ENCODE measurements around the gene ABHD17B.
"Not testable (repeated sequence)": the region's sequence is repeated elsewhere in the genome, so short reads cannot be mapped to it uniquely, and the experiment has no call there.

Gene ABHD17B

GRCh38 chr9:71915495-71915894, 4.5 kb upstream of the ABHD17B start:
- no peak for DNase-seq (ENCODE audit: low read depth in 2 of 2)

DNA sequence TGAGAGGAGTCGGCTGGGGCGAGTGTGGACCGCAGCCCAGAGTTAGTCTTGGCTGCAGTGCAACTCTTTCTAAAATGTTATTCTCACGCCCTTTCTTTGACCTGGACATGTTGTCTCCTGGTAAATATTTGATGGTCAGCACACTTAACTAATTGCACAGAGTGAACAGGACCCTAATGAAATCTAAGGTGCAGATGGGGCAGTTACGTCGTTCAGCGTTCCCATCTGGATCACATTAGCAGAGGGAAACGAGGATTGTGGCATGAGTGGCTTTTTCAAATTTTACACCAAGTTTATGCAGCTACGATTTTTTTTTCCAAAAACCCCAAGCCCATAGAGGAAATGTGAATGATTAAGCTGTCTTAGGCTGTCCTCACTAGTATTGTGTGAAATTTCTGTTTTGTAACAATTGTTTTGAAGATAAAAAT, 929 bp upstream of the ABHD17B start:
- DNase-seq (ENCODE audit: low read depth in 2 of 2), result no peak

GRCh38 chr9:71910650-71911060, 338 bp downstream of the ABHD17B start:
- DNase-seq (ENCODE audit: low read depth in 2 of 2), result no peak

GRCh38 chr9:71909887-71910649, 925 bp downstream of the ABHD17B start:
- peak in 1 of 2 donors; percentile 13 for DNase-seq (ENCODE audit: low read depth in 2 of 2)

DNA sequence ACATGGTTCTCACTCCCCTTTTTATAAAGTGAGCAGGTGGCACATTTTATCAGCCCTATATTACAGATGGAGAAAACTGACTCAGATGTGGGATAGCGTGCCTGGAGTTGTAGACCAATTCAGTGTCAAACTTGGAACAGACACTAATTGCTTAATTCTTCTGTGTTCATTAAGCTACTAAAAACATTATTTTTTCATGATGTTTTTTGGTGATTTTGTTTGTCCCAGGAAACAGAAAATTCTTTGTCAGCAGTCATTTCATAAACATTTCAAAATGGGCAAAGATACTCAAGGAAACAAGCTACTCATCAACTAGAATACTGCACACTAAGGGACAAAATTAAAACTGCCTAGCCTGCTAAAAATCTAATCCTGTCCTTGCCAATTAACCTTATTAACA, 2.2 kb downstream of the ABHD17B start:
- DNase-seq (ENCODE audit: low read depth in 2 of 2), result no peak

DNA sequence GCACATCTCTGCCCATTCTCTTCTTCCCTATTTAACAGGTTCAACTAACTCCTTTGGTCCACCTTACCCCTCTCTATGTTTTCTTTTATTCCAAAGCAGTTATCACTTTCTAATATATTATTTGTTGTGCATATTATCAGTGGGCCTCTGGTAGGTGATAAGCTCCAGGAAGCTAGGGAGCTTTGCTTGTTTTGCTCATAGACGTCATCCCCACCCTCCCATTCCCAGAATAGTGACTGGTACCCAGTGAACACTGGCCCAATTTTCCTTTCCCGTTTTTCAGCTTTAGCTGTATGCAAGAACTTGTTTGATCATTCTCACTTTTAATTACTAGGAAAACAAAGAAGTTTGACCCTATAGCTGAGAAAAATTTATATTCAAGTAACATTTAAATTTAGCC, 6.9 kb downstream of the ABHD17B start:
- no peak for DNase-seq (ENCODE audit: low read depth in 2 of 2)

GRCh38 chr9:71901695-71902597, 9.0 kb downstream of the ABHD17B start:
- DNase-seq (ENCODE audit: low read depth in 2 of 2), result no peak

- not testable (repeated sequence) for DNase-seq (ENCODE audit: low read depth in 2 of 2)
These were observed 12.2 kb downstream of the ABHD17B start for GRCh38 chr9:71898756-71899155.

- no peak for DNase-seq (ENCODE audit: low read depth in 2 of 2)
These were observed 13.4 kb downstream of the ABHD17B start for GRCh38 chr9:71897577-71897976.

DNA sequence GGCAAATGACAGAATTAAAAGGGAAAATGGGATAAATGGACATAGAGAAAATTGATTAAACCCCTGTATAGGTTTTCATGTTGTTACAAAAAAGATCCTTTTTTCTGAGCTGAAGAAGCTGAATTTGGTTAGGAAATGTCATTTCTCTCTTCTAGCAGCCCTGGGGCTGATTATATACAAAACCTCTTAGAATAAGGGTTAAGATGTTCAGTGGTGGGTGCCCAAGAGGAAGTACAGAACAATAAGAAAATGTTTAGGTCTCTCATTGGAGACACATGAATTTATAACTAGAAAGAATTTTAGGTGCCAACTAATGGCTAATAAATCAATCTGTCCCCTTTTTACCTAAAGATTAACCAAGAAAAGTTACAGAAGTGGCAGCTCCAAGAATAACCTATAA, 14.2 kb downstream of the ABHD17B start:
- no peak for DNase-seq (ENCODE audit: low read depth in 2 of 2)

GRCh38 chr9:71895955-71896354, 15.0 kb downstream of the ABHD17B start:
- no peak for DNase-seq (ENCODE audit: low read depth in 2 of 2)

DNA sequence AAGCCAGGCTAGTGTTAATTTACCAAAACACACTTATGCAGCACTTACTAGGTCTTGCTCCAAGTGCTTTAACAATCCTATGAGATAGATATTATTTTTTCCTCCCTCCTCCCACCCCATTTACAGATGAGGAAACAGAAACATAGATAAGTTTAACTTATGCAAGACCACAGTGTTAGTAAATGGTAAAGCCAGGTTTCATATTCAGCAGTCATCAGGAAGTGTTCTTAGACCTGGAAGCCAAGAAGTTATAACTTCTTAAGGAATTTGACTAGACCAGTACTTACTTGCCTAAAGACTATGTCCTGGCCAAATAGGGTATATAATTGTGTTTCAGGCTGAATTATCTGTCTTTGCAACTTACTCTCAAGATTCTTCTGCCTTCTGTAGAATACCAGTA, 15.9 kb downstream of the ABHD17B start:
- no peak for DNase-seq (ENCODE audit: low read depth in 2 of 2)

DNA sequence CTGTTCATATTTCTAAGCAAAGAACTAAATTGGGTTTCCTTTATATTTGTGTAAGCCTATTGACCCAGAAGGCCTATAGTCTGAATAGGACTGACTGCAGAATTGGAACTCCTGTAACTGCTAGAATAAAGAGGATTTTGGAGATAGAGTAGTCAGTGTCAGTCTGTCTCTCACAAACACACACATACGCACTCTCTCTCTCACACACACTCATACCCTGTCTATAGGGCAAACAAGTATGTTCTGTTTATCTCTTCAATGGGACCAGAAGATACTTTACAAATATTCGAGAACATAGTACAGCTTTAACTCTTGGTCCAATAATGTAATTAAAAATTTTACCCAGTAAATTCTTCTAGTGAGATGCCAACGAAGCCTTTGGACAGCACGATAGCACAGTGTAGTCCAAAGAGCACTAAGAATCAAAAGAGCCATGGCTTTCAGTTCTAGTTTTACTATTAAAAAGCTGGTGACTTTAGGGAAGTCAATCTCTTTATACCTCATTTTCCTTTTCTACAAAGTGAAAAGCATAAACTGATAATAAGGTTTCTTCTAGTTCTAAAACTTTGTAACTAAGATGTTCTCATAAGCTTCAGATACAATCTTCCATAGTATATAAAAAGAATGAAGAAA, 19.3 kb downstream of the ABHD17B start:
- DNase-seq (ENCODE audit: low read depth in 2 of 2), result no peak

DNA sequence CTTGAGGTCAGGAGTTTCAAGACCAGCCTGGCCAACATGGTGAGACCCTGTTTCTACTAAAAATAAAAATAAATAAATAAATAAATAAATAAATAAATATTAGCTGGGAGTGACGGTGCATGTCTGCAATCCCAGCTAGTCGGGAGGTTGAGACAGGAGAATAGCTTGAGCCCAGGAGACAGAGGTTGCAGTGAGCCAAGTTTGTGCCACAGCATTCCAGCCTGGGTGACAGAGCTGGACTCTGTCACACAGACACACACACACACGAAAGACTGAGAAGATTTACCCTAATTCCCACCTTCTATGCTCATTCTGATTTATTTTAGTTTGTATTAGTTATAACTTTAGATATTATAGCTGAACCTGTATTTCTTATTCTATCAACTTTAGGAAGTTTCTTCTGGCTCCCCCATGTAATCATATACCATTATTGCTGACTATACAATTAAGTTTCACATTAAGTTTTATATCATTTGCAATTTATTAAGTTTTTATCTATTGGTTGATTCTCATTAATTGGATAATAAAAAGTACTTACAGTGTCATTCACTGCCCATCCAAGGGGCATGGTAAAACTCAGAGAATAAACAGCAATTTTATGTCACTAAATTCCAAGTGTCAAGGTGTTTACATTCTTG, 20.8 kb downstream of the ABHD17B start:
- no peak for DNase-seq (ENCODE audit: low read depth in 2 of 2)

DNA sequence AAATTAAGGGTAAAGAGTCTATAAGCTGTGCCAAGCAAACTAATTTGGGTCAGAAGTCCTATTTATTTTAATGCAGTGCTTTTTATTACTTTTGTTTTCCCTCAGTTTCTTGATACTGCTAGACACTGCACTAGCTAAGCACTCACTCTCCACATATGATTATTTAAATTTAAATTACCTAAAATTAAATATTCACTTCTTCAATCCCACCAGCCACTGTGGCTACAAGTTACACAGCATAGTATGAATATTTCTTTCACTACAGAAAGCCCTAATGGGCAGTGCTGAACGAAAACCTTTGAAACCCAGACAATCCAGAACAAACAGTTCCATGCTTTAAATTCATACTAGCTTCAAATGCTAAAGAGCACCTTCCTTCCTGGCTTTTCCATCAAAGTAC, 23.6 kb downstream of the ABHD17B start:
- DNase-seq (ENCODE audit: low read depth in 2 of 2), result no peak

- DNase-seq (ENCODE audit: low read depth in 2 of 2), result no peak
These were observed 24.5 kb downstream of the ABHD17B start for GRCh38 chr9:71886541-71886940.

DNA sequence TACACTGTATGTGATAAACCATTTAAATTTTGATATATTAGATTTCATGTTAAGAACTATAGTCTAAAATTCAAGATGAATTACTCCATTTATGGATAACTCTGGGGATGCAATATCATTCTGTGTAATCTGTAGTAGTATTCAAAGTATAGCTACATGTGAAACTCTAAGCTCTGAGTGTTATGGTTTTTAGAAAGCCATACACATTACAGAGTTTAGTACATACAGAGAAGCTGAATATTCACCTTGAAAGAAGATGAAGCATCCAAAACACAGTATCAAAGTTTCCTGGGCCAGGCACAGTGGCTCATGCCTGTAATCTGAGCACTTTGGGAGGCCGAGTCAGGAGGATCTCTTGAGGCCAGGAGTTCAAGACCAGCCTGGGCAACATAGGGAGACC, 25.0 kb downstream of the ABHD17B start:
- no peak for DNase-seq (ENCODE audit: low read depth in 2 of 2)

DNA sequence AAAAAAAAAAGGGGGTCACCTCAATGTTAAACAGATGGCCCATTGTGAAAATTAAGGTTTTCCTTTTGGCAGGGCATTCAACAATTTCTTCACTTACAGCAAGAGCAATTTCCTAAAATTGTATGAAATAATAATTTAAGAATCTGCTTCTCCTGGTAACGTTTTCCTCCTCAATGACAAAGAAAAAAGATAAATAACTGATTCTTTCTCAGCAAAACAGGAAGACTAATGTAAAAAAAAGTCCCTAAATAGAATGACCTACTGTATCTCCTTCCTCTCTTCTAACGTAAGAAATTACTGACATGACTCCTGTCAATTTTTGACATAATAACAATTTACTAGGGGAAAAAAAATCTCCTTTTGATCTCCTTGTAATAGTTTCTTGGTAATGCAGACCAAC, 25.5 kb downstream of the ABHD17B start:
- DNase-seq (ENCODE audit: low read depth in 2 of 2), result no peak

- no peak for DNase-seq (ENCODE audit: low read depth in 2 of 2)
These were observed 27.0 kb downstream of the ABHD17B start for GRCh38 chr9:71884005-71884404.

GRCh38 chr9:71879644-71880174, 31.3 kb downstream of the ABHD17B start:
- DNase-seq (ENCODE audit: low read depth in 2 of 2), result no peak

Measured in stimulated activated CD8-positive, alpha-beta memory T cell treated with anti-CD3 and anti-CD28 coated beads, Interleukin-7, amount 100 ng/mL, for 1 hour (primary cell).